Neutrophil (primary cell): Measurements from ENCODE around the gene ZNF550.

Experiments
- H3K27ac ChIP-seq: fragments of 200-600 bp; sonication (generic); 2 replicates; pipeline ENCODE4 v1.5.1; 2016; ENCODE audit warnings: mild to moderate bottlenecking, moderate library complexity
- H3K27me3 ChIP-seq: fragments of 200-600 bp; sonication (generic); 2 replicates; pipeline ENCODE4 v1.6.0; 2016; ENCODE audit warnings: mild to moderate bottlenecking
- H3K36me3 ChIP-seq: fragments of 200-600 bp; sonication (generic); 2 replicates; pipeline ENCODE4 v1.5.1; 2017
- H3K4me1 ChIP-seq, 2 experiments: fragments of 200-600 bp in 1 of 2; sonication (generic) in 1 of 2; 1 replicate in 1 of 2; 2 replicates in 1 of 2; pipeline versions ENCODE4 v1.5.1 to v1.6.1; 2013 to 2016; ENCODE audit warnings: low read depth in 1 of 2, low read length in 1 of 2, mild to moderate bottlenecking in 1 of 2, moderate library complexity in 1 of 2; ENCODE audit not compliant: control insufficient read depth in 1 of 2, insufficient read depth in 1 of 2
- H3K4me3 ChIP-seq, 2 experiments: fragments of 200-600 bp in 1 of 2; sonication (generic) in 1 of 2; 1 replicate in 1 of 2; 2 replicates in 1 of 2; pipeline ENCODE4 v1.5.1; 2013 to 2016; ENCODE audit warnings: low read depth in 1 of 2, low read length in 1 of 2, mild to moderate bottlenecking in 1 of 2, moderate library complexity in 1 of 2
- H3K9me3 ChIP-seq: fragments of 200-600 bp; sonication (generic); 2 replicates; pipeline ENCODE4 v1.5.1; 2016
- CTCF ChIP-seq: fragments of 200-600 bp; sonication (generic); IDR thresholded peaks from 2 replicates; pipeline ENCODE4 v1.5.1; 2016; ENCODE audit warnings: antibody characterized with exemption

ZNF550 gene

GRCh38 chr19:57559404-57560025, at the start of gene ZNF550:
Gene ZNF550 (minus strand): TSS chr19:57559863. CDS start chr19:57559682, 181 bp downstream.
- Histone ChIP-seq H3K36me3 (no peaks in the 10 kb centered on the region), H3K4me1 (peaks cover 15 to 16% of the 10 kb centered on the region in 2 experiments), H3K4me3 (peak within 1 kb of the TSS; percentile 64 to 72), H3K9me3 (peaks cover 19% of the 10 kb centered on the region), H3K27me3 (no peaks in the 10 kb centered on the region), H3K27ac (peak within 1 kb of the TSS; percentile 1)
- no peak for TF ChIP-seq CTCF

GRCh38 chr19:57606931-57607330, 47.3 kb upstream of the ZNF550 start:
- Histone ChIP-seq H3K4me3 (no peak overlapping the region), H3K36me3 (peaks cover 10% of the 10 kb centered on the region), H3K9me3 (peaks cover 25% of the 10 kb centered on the region), H3K27ac (no peak overlapping the region), H3K27me3 (no peaks in the 10 kb centered on the region), H3K4me1 (no peaks in the 10 kb centered on the region)
- no peak for TF ChIP-seq CTCF

GRCh38 chr19:57599761-57600383, 40.2 kb upstream of the ZNF550 start, which contains the start of gene ZNF530:
Gene ZNF530 (plus strand): TSS chr19:57599885. CDS start chr19:57604346, 4,461 bp downstream.
- no peaks in the 10 kb centered on the region for H3K36me3 ChIP-seq
- TF ChIP-seq CTCF = no peak
- H3K27ac ChIP-seq = no peak within 1 kb of the TSS
- H3K9me3 ChIP-seq = no peaks in the 10 kb centered on the region
- no peaks in the 10 kb centered on the region for H3K27me3 ChIP-seq
- H3K4me3 ChIP-seq = peak within 1 kb of the TSS; percentile 61 to 77
- peaks cover 11% of the 10 kb centered on the region in 2 experiments for H3K4me1 ChIP-seq

GRCh38 chr19:57599377-57599760, 39.7 kb upstream of the ZNF550 start:
- TF ChIP-seq CTCF = no peak
- Histone ChIP-seq H3K27ac (no peak overlapping the region), H3K9me3 (no peaks in the 10 kb centered on the region), H3K4me1 (peaks cover 11% of the 10 kb centered on the region in 2 experiments), H3K4me3 (peak overlapping the region; percentile 61 to 77), H3K36me3 (no peaks in the 10 kb centered on the region), H3K27me3 (no peaks in the 10 kb centered on the region)

GRCh38 chr19:57587529-57587928, 27.9 kb upstream of the ZNF550 start:
- Histone ChIP-seq H3K9me3 (peaks cover 33% of the 10 kb centered on the region), H3K4me1 (peaks cover 9 to 13% of the 10 kb centered on the region in 2 experiments), H3K4me3 (no peak overlapping the region), H3K36me3 (no peaks in the 10 kb centered on the region), H3K27ac (no peak overlapping the region), H3K27me3 (peaks cover 8% of the 10 kb centered on the region)
- no peak for TF ChIP-seq CTCF
